CD4-positive, alpha-beta T cell (primary cell): ENCODE data around the gene RTN4IP1. TPM values are rescaled to one million over a fixed set of nuclear protein-coding genes. Genes with fewer than 3 reads are reported as not detected.

ENCODE experiments used
- ATAC-seq: fragments of 200-7000 bp; cut with Tn5 transposase; one replicate; pipeline ENCODE4 v1.10.0; 2022; ENCODE audit warnings: mild to moderate bottlenecking; ENCODE audit not compliant: poor library complexity
- CTCF ChIA-PET: fragments of 350-600 bp; sonication (Branson Sonifier 250); formaldehyde crosslinking; loops from one replicate; lab custom pipeline; 2021; ENCODE audit warnings: antibody characterized with exemption, inconsistent platforms; lab: Charles Lee
- POLR2A ChIA-PET: fragments of 350-600 bp; sonication (Branson Sonifier 250); formaldehyde crosslinking; loops from one replicate; lab custom pipeline; 2021; ENCODE audit warnings: antibody characterized with exemption, inconsistent platforms; lab: Charles Lee
- DNase-seq, 14 experiments: peaks; one replicate each; pipeline ENCODE4 v3.0.0-alpha.2; 2013 to 2020; ENCODE audit warnings: mixed read lengths in 2 of 14
- H3K27ac ChIP-seq, 2 donors: one replicate each; pipeline versions ENCODE4 v1.5.1 to v1.7.0; 2013; ENCODE audit warnings: low read length in 2 of 2, low read depth in 1 of 2, mild to moderate bottlenecking in 1 of 2
- H3K27me3 ChIP-seq, 2 experiments: 1 replicate in 1 of 2; 2 replicates in 1 of 2; pipeline versions ENCODE4 v1.6.1 to v1.7.0; 2013; ENCODE audit warnings: low read length in 2 of 2, control low read depth in 1 of 2, mild to moderate bottlenecking in 1 of 2, moderate library complexity in 1 of 2; ENCODE audit not compliant: insufficient read depth in 2 of 2, control insufficient read depth in 1 of 2
- H3K36me3 ChIP-seq: one replicate; pipeline ENCODE4 v1.6.1; 2013; ENCODE audit warnings: low read length, control low read depth; ENCODE audit not compliant: insufficient read depth
- H3K4me1 ChIP-seq: one replicate; pipeline ENCODE4 v1.6.1; 2013; ENCODE audit warnings: low read length, control low read depth; ENCODE audit not compliant: insufficient read depth
- H3K4me3 ChIP-seq: one replicate; pipeline ENCODE4 v1.5.1; 2013; ENCODE audit warnings: mild to moderate bottlenecking, low read length, moderate library complexity
- H3K9me3 ChIP-seq, 2 experiments: 1 replicate in 1 of 2; 2 replicates in 1 of 2; pipeline versions ENCODE4 v1.6.1 to v1.7.0; 2013; ENCODE audit warnings: low read length in 2 of 2, mild to moderate bottlenecking in 2 of 2, control low read depth in 1 of 2, moderate library complexity in 1 of 2; ENCODE audit not compliant: control insufficient read depth in 1 of 2, insufficient read depth in 1 of 2
- H3K27ac Mint-ChIP-seq: one replicate; pipeline ENCODE4 v1.8.0; 2020; ENCODE audit warnings: mixed read lengths
- H3K27me3 Mint-ChIP-seq: one replicate; pipeline ENCODE4 v1.8.0; 2021; ENCODE audit warnings: mixed read lengths
- H3K36me3 Mint-ChIP-seq: one replicate; pipeline ENCODE4 v1.8.0; 2021; ENCODE audit warnings: low read depth, mixed read lengths
- H3K4me1 Mint-ChIP-seq: one replicate; pipeline ENCODE4 v1.8.0; 2021; ENCODE audit warnings: low read depth, mixed read lengths
- H3K4me3 Mint-ChIP-seq: one replicate; pipeline ENCODE4 v1.8.0; 2020; ENCODE audit warnings: mild to moderate bottlenecking, mixed read lengths
- H3K9me3 Mint-ChIP-seq: one replicate; pipeline ENCODE4 v1.8.0; 2020; ENCODE audit warnings: mixed read lengths
- CTCF ChIP-seq: fragments of 200-600 bp; IDR thresholded peaks from one replicate; pipeline ENCODE4 v1.8.0; 2022; ENCODE audit warnings: antibody characterized with exemption, mild to moderate bottlenecking
- intact Hi-C, 2 experiments: fragments of 100-400 bp; cut with DNase I in 1 of 2; cut with micrococcal nuclease in 1 of 2; formaldehyde crosslinking; loops; one replicate each; pipeline versions ENCODE4 v1.15.1 to v1.9.0; 2023 to 2025; cut with DNase I, micrococcal nuclease
- total RNA-seq, 174 experiments: library from RNA in 2 of 174; stranded (reverse) in 2 of 174; gene quantifications; one replicate each; pipeline ENCODE4 v1.2.3 and lab custom pipeline; 2021 to 2026

Gene RTN4IP1
- total RNA-seq, 2 experiments from 2014 or later, result 2.4 to 2.5 TPM

GRCh38 chr6:106637051-106637716 lies 7.9 kb upstream of the RTN4IP1 start:
- H3K4me1 ChIP-seq, result peaks cover 10% of the 10 kb centered on the region
- ChIA-PET POLR2A (no interaction called here), CTCF (interaction anchor here (0.8 kb wide), 1 partner anchor 8 kb away, joined by 3 read pairs; the partner anchor contains the start of genes QRSL1 and RTN4IP1)
- H3K4me3 ChIP-seq, result no peak overlapping the region
- H3K4me3 Mint-ChIP-seq, result no peak overlapping the region
- H3K9me3 Mint-ChIP-seq, result no peaks in the 10 kb centered on the region
- DNase-seq, result no peak
- ATAC-seq, result no peak
- H3K27me3 Mint-ChIP-seq, result no peaks in the 10 kb centered on the region
- intact Hi-C loops, result no loop called here
- H3K27ac Mint-ChIP-seq, result no peak overlapping the region
- H3K36me3 Mint-ChIP-seq, result peaks cover 42% of the 10 kb centered on the region
- peaks cover 49% of the 10 kb centered on the region for H3K4me1 Mint-ChIP-seq
- no peak for TF ChIP-seq CTCF
- H3K27me3 ChIP-seq, result no peaks in the 10 kb centered on the region
- no peak overlapping the region for H3K27ac ChIP-seq
- peaks cover 18% of the 10 kb centered on the region for H3K36me3 ChIP-seq
- H3K9me3 ChIP-seq, result no peaks in the 10 kb centered on the region

GRCh38 chr6:106634565-106634964 lies 5.3 kb upstream of the RTN4IP1 start:
- TF ChIP-seq CTCF, result no peak
- POLR2A ChIA-PET, result no interaction called here
- no peaks in the 10 kb centered on the region for H3K9me3 ChIP-seq
- intact Hi-C loops, result no loop called here
- no peak overlapping the region for H3K27ac ChIP-seq
- H3K27me3 Mint-ChIP-seq, result no peaks in the 10 kb centered on the region
- H3K4me3 ChIP-seq, result no peak overlapping the region
- H3K4me1 ChIP-seq, result peaks cover 20% of the 10 kb centered on the region
- ATAC-seq (no peak), DNase-seq (no peak)
- H3K36me3 Mint-ChIP-seq, result peaks cover 26% of the 10 kb centered on the region
- H3K27ac Mint-ChIP-seq, result no peak overlapping the region
- H3K4me3 Mint-ChIP-seq, result no peak overlapping the region
- H3K36me3 ChIP-seq, result peaks cover 6% of the 10 kb centered on the region
- no peaks in the 10 kb centered on the region for H3K9me3 Mint-ChIP-seq
- CTCF ChIA-PET, result no interaction called here
- peaks cover 61% of the 10 kb centered on the region for H3K4me1 Mint-ChIP-seq
- H3K27me3 ChIP-seq, result no peaks in the 10 kb centered on the region

- POLR2A ChIA-PET, result no interaction called here
- Histone ChIP-seq H3K27me3 (no peaks in the 10 kb centered on the region), H3K36me3 (peaks cover 6% of the 10 kb centered on the region), H3K4me1 (peaks cover 15% of the 10 kb centered on the region), H3K27ac (no peak overlapping the region), H3K9me3 (no peaks in the 10 kb centered on the region), H3K4me3 (no peak overlapping the region)
- CTCF ChIA-PET, result no interaction called here
- H3K36me3 Mint-ChIP-seq, result peaks cover 26% of the 10 kb centered on the region
- H3K27me3 Mint-ChIP-seq, result no peaks in the 10 kb centered on the region
- no peak for DNase-seq
- H3K27ac Mint-ChIP-seq, result no peak overlapping the region
- ATAC-seq, result no peak
- peaks cover 49% of the 10 kb centered on the region for H3K4me1 Mint-ChIP-seq
- no peak for TF ChIP-seq CTCF
- H3K4me3 Mint-ChIP-seq, result no peak overlapping the region
- intact Hi-C loops, result no loop called here
- H3K9me3 Mint-ChIP-seq, result no peaks in the 10 kb centered on the region
Observed at GRCh38 chr6:106631346-106631745, 2.0 kb upstream of the RTN4IP1 start.
